ENCODE results near the gene SPO11. TPM values are rescaled to one million over a fixed set of nuclear protein-coding genes. Genes with fewer than 3 reads are reported as not detected.
A peak's percentile ranks its signal among the peaks of the same experiment; 100 is the strongest.

SPO11 gene
- total RNA-seq, 1 donor from 2014 or later: not detected

- no peak for TF ChIP-seq CTCF (conservative IDR thresholded peaks at IDR 0.05; ENCODE audit: low read depth, low read length)
- DNase-seq (ENCODE audit: low read depth): no peak
- H3K4me3 ChIP-seq (ENCODE audit: low read depth, low read length): no peak overlapping the region
Measured at GRCh38 chr20:57322476-57322875, 7.1 kb upstream of the SPO11 start.

- no peak for DNase-seq (ENCODE audit: low read depth)
- no peak for TF ChIP-seq CTCF (conservative IDR thresholded peaks at IDR 0.05; ENCODE audit: low read depth, low read length)
- no peak overlapping the region for H3K4me3 ChIP-seq (ENCODE audit: low read depth, low read length)
Measured at GRCh38 chr20:57323034-57323433, 6.6 kb upstream of the SPO11 start.

- no peak for TF ChIP-seq CTCF (conservative IDR thresholded peaks at IDR 0.05; ENCODE audit: low read depth, low read length)
- no peak overlapping the region for H3K4me3 ChIP-seq (ENCODE audit: low read depth, low read length)
- no peak for DNase-seq (ENCODE audit: low read depth)
Measured at GRCh38 chr20:57325632-57326356, 3.8 kb upstream of the SPO11 start.

- DNase-seq (ENCODE audit: low read depth): no peak
- TF ChIP-seq CTCF (conservative IDR thresholded peaks at IDR 0.05; ENCODE audit: low read depth, low read length): no peak
- no peak overlapping the region for H3K4me3 ChIP-seq (ENCODE audit: low read depth, low read length)
Measured at GRCh38 chr20:57326667-57327455, 2.7 kb upstream of the SPO11 start.

GRCh38 chr20:57327820-57328219 is 1.8 kb upstream of the SPO11 start:
- no peak for TF ChIP-seq CTCF (conservative IDR thresholded peaks at IDR 0.05; ENCODE audit: low read depth, low read length)
- DNase-seq (ENCODE audit: low read depth): no peak
- no peak overlapping the region for H3K4me3 ChIP-seq (ENCODE audit: low read depth, low read length)

- no peak overlapping the region for H3K4me3 ChIP-seq (ENCODE audit: low read depth, low read length)
- peak; percentile 45 for DNase-seq (ENCODE audit: low read depth)
- TF ChIP-seq CTCF (conservative IDR thresholded peaks at IDR 0.05; ENCODE audit: low read depth, low read length): no peak
Measured at GRCh38 chr20:57330998-57331397, 1.4 kb downstream of the SPO11 start.
